ENCODE measurements around the gene HSD3B1.

The HSD3B1 gene

DNA sequence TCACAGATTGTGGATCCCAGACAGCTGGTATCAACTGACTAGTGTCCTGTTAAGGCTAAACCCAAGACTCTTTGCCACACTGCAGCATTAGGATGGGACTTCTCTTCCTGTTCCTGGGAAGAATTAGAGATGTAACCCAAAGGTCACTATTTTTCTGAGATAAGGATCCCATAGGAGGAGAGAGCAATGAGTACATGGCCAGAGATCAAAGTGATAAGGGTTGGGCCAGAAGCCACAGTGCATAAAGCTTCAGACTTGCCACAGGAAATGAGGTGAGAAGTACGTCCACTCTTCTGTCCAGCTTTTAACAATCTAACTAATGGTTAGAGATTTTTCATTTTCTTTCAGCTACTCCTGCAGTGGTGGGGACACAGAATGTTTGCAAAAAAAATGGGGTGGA, at the start of gene HSD3B1:
Gene HSD3B1, plus strand, starts transcription at position 270 of the 400 bp plus-strand sequence. CDS start 267 bp downstream, outside the sequence.
- DNase-seq (ENCODE audit: extremely low spot score, insufficient read length, low read depth) (no peak), FAIRE-seq (no peak)

DNA sequence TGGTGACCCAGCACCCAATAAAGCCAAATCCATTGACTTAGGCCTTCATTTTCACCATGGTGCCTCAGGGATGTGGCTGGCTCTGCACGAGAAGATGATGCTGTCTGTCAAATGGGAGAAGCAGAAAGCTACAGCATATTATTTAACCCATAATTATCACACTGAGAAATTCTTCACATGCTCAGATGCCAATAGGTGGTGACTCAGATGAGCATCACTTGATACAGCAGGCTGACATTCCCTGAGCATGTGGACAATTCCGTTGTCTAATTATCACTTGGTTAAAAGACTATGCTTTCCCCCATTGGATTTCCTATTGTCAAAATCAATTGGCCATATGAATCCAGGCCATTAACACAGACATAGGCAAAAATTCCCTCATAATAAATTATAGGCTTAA, 44.0 kb upstream of the HSD3B1 start:
- no peak for FAIRE-seq
- DNase-seq (ENCODE audit: extremely low spot score, insufficient read length, low read depth) = no peak

DNA sequence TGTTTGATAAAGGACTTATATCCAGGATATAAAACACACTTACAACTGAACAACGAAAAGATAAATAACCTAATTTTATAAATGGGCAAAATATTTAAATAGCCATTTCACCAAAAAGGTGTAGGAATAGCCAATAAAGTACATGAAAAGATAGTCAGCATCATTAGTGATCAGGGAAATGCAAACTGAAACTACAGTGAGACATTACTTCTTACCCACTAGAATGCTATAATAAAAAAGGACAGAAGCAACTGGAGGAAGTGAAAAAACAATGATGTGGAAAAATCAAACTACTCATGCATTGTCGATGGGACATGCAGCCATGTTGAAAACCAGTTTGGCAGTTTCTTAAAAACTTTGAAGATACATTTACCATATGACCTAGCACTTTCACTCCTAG, 43.4 kb upstream of the HSD3B1 start:
- FAIRE-seq (no peak), DNase-seq (ENCODE audit: extremely low spot score, insufficient read length, low read depth) (no peak)

DNA sequence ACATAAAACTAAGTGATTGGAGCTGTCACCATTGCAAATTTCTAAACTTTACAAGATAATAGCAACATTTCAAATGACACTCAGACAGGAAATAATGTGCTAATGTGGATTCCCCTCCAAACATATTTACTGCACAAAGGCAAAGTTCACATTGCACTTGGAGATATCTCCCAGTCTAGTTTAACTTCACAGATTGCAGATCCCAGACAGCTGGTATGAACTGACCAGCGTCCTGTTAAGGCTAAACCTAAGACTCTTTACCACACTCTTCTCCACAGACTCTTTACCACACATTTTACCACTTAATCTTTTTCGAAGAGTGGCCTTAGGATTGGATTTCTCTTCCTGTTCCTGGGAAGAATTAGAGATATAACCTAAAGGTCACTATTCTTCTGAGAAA, 40.6 kb upstream of the HSD3B1 start:
- FAIRE-seq = no peak
- DNase-seq (ENCODE audit: extremely low spot score, insufficient read length, low read depth) = no peak

DNA sequence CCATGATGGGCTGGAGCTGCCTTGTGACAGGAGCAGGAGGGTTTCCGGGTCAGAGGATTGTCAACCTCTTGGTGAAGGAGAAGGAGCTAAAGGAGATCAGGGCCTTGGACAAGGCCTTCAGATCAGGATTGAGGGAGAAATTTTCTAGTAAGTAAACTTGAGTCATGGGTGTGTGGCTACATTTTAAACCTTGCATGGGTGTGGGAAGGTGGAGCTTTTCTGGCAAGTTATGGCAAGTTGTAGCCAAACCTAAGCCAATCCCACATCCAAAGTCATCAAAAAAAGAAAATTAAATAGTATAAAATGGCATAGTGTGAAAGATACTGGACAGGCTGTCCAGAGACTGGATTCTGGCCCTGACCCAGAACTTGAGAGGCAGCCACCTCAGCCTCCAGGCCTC, 39.8 kb upstream of the HSD3B1 start:
- FAIRE-seq (no peak), DNase-seq (ENCODE audit: extremely low spot score, insufficient read length, low read depth) (no peak)

DNA sequence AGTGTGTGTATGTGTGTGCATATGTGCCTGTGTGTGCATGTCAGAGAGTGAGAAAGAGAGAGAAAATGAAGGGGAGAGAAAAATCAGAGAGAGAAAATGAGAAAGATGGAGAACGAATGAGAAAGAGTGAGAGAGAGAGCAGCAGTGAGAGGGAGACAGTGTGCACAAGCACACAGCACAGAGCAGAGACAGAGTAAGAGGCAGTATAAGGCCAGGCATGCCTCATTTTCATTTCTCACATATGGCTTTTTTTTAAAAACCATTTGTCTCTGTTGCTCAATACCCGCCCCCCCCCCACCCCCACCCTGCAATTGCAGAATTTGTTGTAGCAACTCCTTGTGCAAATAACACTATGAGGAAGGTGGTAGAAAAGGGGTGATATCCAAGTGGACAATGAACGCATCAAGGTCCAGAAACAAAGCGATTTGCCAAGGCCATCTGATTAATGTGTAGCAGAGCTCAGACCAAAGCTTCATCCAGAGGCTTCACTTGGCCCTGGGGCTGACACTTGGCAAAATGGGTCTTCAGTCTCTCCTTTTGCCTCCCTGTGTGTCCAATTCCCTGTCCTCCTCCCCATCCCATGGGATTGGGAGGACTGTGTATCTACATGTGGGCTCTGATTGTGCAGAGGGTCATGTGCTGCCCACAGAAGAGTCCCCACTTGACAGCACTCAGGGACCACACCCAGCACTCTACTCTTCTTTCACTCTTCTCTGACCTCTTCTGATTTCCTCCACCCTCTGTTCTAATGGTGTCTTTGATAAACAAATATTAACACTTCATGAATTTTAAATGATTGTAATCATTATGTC, 38.9 kb upstream of the HSD3B1 start:
- no peak for FAIRE-seq
- DNase-seq (ENCODE audit: extremely low spot score, insufficient read length, low read depth) = no peak

DNA sequence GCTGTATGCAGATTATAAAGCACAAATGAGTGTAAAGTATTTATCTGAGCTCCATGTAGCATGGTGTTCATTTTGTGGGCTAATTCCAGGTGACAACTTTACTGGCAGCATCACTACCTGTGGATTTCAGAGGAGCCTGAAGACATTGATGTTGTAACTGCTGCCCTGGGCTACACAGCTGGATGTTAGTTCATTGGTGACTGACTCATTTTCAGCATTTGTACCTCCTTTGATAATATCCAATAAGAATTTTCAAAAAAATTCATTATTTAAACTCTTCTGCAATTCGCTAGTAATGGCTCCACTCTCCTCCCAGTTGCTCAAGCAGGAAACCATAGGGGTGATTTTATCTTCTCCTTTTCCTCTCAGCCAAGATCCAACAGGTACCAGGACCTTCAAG, 37.3 kb upstream of the HSD3B1 start:
- no peak for FAIRE-seq
- DNase-seq (ENCODE audit: extremely low spot score, insufficient read length, low read depth) = no peak

DNA sequence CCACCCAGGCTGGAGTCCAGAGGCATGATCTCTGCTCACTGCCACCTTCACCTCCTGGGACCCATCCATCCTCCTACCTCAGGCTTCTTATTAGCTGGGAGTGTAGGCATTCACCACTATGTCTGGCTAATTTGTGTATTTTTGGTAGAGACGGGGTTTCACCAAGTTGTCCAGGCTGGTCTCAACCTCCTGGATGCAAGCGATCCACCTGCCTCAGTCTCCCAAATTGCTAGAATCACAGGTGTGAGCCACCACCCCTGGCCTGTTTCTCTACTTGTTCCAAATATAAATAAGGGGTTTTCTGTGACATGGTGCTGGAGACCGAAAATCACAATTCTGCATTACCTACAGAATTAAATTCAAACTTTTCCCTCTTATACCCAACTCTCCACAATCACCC, 36.6 kb upstream of the HSD3B1 start:
- FAIRE-seq = no peak

DNA sequence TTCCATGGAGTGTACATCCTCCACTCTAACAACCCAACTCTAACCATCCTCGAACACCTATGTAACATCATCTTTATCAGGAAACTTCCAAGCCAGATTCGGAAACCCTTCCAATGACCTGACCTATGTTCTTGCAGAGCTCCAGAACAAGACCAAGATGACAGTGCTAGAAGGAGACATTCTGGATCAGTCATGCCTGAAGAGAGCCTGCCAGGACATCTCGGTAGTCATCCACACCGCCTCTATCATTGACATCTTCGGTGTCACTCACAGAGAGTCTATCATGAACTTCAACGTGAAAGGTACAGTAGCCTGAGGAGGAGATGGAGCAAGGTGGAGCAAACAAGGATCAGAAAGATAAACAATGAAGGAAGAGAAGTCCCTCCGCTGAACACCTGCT, 36.1 kb upstream of the HSD3B1 start:
- no peak for DNase-seq (ENCODE audit: extremely low spot score, insufficient read length, low read depth)
- FAIRE-seq = no peak

More for the DNA sequence above, 36.6 kb upstream of the HSD3B1 start:
- no peak for DNase-seq (ENCODE audit: extremely low spot score, insufficient read length, low read depth)

DNA sequence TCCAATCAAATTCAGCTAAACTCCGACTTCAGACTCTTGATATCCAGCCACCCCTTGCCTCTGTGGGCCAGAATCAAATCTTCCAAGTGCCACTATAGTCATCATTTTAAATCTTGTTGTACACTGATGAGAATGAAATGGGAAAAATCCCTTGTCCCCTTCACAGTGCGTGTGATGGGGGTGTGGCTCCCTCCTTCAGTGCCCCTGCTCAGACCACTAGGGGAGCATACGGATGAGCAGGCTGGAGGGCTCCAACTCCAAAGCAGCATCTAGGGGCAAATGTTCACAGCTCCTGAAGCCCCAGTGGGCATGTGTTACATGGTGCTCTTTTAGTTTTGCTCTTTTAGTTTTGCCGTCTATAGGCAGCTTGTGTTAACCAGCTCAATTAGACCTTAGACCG, 35.4 kb upstream of the HSD3B1 start:
- no peak for FAIRE-seq
- DNase-seq (ENCODE audit: extremely low spot score, insufficient read length, low read depth) = no peak

DNA sequence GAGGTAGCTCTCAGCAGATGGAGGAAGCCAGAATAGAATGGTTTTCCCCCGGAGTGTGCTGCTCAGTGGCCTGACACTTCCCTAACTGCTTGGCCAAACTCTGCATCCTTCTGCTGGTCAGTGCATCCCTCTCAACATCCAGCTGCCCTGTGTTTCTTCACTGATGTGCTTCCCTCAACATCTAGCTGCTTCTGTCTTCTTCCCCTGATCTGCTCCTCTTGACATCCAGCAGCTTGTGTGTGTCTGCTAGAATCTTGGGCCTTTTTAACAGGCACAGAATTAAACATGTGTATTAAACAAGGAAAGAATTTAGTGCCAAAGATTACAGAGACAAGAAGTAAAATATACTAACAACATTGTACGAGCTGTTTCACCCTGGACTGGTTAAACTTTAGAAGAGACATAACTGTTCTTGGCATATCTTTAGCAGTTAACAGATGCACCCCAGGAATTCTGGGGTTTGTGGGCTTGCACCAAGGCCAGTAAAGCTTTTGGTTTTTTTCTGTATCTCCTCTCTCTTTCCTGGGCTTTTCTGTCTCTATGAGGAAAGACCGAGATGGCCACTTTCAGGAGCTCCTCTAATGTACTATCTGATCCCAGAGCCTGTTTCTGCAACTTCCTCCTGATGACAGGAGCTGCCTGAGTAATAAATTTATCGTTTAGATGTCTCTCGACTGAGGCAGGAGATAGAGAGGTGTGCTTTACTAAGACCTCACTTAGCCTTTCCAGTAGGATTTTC, 34.8 kb upstream of the HSD3B1 start:
- FAIRE-seq = no peak
- DNase-seq (ENCODE audit: extremely low spot score, insufficient read length, low read depth) = no peak

DNA sequence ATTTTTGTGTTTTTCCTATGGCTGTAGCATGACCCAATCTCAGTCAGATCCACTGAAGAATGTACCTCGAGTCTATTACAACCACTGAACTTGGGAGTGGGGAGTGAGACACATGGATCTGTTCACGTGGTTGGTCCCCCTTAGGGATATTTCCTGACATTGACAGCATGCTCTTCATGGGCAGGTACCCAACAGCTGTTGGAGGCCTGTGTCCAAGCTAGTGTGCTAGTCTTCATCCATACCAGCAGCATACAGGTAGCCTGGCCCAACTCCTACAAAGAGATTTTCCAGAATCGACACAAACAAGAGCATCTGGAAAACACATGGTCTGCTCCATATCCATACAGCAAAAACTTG, 34.2 kb upstream of the HSD3B1 start:
- FAIRE-seq = no peak
- no peak for DNase-seq (ENCODE audit: extremely low spot score, insufficient read length, low read depth)

DNA sequence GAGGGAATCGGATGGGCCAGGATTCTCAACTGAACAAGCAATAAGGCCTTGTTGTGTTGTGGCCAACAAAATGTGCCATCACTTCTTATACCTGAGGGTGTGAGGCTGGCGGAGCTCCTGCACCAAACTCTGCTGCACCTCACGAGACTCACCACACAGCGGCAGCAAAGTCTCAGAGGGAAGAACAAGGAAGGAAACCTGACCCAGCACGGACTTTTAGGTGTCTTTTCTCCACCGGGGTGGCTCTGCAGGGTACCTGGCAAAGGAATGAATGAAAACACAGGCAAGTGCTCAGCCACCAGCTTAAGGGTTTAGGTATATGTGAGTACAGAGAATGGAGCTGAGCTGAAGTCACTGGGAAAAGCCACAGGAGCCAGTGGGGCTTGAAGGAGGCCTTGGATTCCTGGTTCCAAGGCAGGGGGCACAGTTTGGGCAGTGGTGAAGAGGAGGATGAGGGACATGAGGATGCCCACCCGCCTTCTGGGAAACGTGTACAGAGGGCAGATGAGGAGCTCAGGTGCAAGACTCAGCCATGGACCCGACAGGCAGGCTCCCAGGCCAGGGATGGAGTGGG, 31.1 kb upstream of the HSD3B1 start:
- peak; percentile 29 for FAIRE-seq
- DNase-seq (ENCODE audit: extremely low spot score, insufficient read length, low read depth) = peak; percentile 28

DNA sequence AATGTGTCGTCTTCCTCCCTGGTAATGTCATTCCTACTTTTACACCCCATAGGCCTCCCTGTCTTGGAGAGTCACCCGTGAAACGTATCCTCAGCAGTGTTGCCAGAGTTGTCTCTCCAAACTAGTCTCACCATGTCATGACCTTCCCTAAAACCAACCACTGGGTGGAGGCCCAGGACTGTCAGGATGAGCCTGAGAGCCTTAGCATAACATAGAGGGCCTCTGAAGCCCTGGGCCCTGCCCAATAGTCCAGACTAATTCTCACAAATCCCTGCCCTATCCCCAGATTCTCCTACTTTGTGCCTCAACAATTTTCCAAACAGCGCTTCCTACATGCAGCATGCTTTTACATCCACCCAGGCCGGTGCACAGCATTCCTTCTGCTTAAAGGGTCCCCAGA, 29.3 kb upstream of the HSD3B1 start:
- FAIRE-seq (no peak), DNase-seq (ENCODE audit: extremely low spot score, insufficient read length, low read depth) (no peak)

DNA sequence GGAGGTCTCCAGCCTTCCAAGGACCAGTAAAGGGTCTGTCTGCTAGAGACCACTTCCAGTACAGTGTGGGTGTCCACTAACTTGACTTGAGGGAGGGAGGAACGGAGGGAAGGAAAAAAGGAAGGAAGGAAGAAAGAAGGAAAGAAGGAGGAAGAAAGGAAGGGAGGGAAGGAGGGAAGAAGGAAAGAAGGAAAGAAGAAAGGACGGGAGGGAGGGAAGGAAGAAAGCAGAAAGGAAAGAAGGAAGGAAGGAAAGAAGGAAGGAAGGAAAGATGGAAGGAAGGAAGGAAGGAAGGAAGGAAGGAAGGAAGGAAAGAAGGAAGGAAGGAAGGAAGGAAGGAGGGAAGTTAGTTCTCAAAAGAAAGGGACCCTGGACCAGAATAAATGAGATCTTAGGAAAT, 26.8 kb upstream of the HSD3B1 start:
- FAIRE-seq = no peak
- DNase-seq (ENCODE audit: extremely low spot score, insufficient read length, low read depth) = no peak

DNA sequence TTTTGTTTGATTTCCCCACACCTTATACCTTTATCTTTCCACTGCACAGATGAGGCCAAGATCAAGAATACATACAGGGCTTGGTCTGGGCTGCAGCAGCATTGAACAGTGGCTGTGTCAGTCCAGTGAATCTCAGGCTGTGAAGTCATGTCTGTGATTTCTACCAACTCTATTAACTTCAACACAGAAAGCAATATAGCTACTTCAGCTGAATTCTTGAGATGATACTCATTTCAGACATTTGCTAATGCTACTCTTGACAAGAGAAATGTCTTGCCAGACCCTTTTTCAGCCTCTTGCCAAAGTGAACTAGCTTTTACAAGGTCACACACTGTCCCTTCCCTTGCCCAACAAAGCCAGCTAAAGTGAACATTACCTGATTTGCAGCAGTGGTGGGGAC, 25.1 kb upstream of the HSD3B1 start:
- DNase-seq (ENCODE audit: extremely low spot score, insufficient read length, low read depth) = no peak
- no peak for FAIRE-seq

DNA sequence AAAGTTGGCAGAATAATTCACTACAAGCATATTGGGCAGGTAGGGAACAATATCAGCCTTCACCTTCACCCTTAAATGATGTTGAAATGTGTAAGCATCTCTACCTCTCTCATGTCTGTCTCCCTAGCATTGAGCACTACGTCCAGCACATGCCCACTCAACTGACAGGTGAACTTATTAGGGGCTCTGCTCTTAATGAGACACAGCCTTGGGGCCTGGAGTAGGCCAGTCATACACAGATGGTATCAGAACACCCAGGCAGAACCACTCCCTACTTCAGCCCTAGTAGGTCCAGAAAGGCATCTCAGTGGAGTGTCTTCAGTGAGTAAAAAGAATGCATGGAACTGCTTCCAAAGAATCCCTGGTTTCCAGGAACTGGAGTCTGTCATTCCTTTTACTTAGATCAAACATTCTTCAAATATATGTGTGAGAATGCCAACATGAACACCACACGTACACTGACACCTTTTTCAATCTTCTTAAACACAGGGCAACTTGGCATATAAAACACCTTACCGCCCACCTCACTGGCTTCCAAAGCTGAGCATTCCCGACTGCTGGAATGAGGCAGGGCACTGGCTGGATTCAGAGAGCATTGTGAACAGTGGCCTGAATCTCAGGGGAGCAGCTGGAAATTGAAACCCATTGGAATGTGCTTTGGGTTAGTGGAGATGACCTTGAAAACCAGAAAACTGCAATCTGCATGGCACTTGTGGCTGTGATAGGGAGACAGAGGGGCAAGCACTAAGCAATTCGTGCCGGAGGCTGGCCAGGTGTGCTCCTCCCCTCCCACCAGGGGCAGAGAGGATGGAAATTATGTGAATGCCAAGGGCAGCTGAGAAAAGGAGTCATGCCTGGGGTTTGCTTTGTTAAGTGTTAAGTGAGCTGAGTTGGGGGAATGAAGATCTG, 24.2 kb upstream of the HSD3B1 start:
- DNase-seq (ENCODE audit: extremely low spot score, insufficient read length, low read depth) (no peak), FAIRE-seq (no peak)

DNA sequence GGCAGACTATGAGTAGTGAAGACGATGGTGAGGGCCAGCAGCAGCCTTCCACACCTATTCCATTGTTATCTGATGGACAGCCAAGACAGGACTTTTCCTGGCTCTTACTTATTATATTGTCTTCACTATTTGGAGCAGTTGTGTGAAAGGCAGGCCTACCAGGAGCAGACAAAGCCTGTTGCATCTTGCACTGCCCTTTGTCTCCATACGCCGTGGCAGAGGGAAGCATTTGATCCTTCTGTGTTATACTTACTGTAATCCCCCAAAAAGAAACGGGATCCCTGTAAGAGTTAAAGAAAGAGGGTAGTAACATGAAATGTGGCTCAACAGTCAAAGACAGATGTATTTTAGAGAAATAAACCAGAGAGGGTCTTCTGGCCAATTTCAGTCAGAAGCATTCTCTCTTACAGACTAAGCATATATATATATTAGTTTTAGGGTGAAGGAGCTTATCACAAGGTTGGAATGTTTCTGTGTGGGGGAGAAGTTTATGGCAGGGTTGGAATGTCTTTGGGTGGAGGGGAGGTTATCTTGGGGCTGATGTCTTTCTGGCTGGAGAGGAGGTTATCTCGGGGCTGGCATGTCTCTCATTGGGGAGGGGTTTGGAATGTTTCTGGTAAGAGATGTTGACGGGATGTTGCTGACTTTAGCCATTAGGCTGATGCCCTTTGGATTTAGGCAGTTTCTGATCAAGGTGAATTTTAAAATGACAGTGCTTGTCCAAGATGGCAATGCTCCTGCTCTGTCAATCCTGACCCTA, 23.4 kb upstream of the HSD3B1 start:
- no peak for FAIRE-seq
- no peak for DNase-seq (ENCODE audit: extremely low spot score, insufficient read length, low read depth)

DNA sequence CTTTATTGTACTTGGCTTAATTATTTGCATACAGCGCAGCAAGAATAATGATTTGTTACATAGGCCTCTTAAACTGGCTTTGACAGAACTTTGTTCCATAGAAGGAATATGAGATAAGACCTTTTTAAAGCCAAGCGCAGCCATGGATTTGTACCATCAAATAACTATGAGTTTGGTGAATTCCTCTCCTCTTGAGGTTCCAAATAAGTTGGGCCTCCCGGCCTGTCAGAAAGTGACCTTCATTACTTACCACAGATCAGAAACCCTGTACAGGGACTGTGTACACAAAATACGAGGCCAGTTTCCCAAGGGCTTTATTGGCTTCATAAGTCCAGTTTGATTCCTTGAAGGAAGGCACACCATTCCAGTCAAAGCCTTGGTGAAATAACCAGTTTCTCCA, 21.8 kb upstream of the HSD3B1 start:
- DNase-seq (ENCODE audit: extremely low spot score, insufficient read length, low read depth) (no peak), FAIRE-seq (no peak)

DNA sequence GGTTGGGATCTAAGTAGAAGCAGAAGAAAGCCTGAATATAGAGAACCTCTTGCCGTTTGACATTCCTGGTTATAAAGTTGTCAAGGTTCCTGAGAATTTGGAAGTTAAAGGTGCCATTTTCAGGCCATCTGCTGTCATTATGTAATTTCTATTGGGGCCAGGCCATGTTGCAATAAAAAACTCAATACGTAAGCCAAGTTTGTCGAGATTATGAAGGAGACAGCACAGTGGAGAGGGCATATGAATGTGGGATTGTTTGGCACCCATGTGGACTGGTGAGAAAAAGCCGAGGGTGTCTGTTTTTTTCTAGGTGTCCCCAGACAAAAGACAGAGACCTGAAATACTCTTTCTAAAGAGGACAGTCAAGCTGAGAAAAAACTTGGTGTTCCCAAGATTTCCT, 18.8 kb upstream of the HSD3B1 start:
- DNase-seq (ENCODE audit: extremely low spot score, insufficient read length, low read depth) (no peak), FAIRE-seq (no peak)
